K562 (cell line): ENCODE data around the gene PARP9.

Source experiments
- BHLHE40 ChIP-seq: IDR thresholded peaks from 2 replicates; pipeline ENCODE4 v1.6.1; 2011; ENCODE audit warnings: low read length, improper control_type of control experiment
- FOXK1 ChIP-seq: sonication (generic); formaldehyde crosslinking; IDR thresholded peaks from 2 replicates; pipeline ENCODE4 v1.8.0; 2022; ENCODE audit warnings: missing genetic modification reagents, mild to moderate bottlenecking, borderline replicate concordance
- FOXP1 ChIP-seq: sonication (generic); formaldehyde crosslinking; IDR thresholded peaks from 2 replicates; pipeline ENCODE4 v1.8.0; 2022; ENCODE audit warnings: mild to moderate bottlenecking, missing genetic modification reagents
- GATAD2B ChIP-seq: fragments of 450-650 bp; IDR thresholded peaks from 2 replicates; pipeline ENCODE4 v1.6.1; 2017; ENCODE audit warnings: mild to moderate bottlenecking, borderline replicate concordance
- MCM3 ChIP-seq: fragments of 450-650 bp; IDR thresholded peaks from 2 replicates; pipeline ENCODE4 v1.6.1; 2016
- PTBP1 ChIP-seq: fragments of 200-400 bp; formaldehyde crosslinking; IDR thresholded peaks from 2 replicates; pipeline ENCODE4 v1.6.1; 2017; ENCODE audit warnings: low read depth, low read length
- RB1 ChIP-seq: fragments of 450-650 bp; IDR thresholded peaks from 2 replicates; pipeline ENCODE4 v1.6.1; 2017; ENCODE audit warnings: low read depth, mild to moderate bottlenecking
- SETDB1 ChIP-seq: IDR thresholded peaks from one replicate; pipeline ENCODE4 v1.6.1; 2012; ENCODE audit warnings: low read length, control low read depth, inconsistent platforms
- TBL1XR1 ChIP-seq, 2 experiments: IDR thresholded peaks; 2 replicates each; pipeline ENCODE4 v1.6.1; 2012; ENCODE audit warnings: improper control_type of control experiment in 2 of 2, low read length in 2 of 2, mild to moderate bottlenecking in 1 of 2
- ZNF316 ChIP-seq: fragments of 450-650 bp; IDR thresholded peaks from 2 replicates; pipeline ENCODE4 v1.6.1; 2016
- TF ChIP-seq, protein P1 (sequence below), 2 experiments: fragments of 450-650 bp; formaldehyde crosslinking in 1 of 2; IDR thresholded peaks; 2 replicates each; pipeline versions ENCODE4 v1.4.0 to v1.6.1; 2014 to 2020; ENCODE audit warnings: mild to moderate bottlenecking in 2 of 2, borderline replicate concordance in 1 of 2, low read depth in 1 of 2
- TF ChIP-seq, protein P2 (sequence below): fragments of 250-450 bp; sonication (Bioruptor Pico); IDR thresholded peaks from 2 replicates; pipeline ENCODE4 v1.5.0; 2021; ENCODE audit warnings: mild to moderate bottlenecking, borderline replicate concordance
- TF ChIP-seq, protein P3 (sequence below), 2 experiments: fragments of 450-650 bp in 1 of 2; sonication (generic) in 1 of 2; formaldehyde crosslinking; conservative IDR thresholded peaks; 2 replicates each; pipeline versions ENCODE4 v1.4.0 to v1.8.1; 2020 to 2022; ENCODE audit warnings: mild to moderate bottlenecking in 1 of 2, missing genetic modification reagents in 1 of 2

DNA sequence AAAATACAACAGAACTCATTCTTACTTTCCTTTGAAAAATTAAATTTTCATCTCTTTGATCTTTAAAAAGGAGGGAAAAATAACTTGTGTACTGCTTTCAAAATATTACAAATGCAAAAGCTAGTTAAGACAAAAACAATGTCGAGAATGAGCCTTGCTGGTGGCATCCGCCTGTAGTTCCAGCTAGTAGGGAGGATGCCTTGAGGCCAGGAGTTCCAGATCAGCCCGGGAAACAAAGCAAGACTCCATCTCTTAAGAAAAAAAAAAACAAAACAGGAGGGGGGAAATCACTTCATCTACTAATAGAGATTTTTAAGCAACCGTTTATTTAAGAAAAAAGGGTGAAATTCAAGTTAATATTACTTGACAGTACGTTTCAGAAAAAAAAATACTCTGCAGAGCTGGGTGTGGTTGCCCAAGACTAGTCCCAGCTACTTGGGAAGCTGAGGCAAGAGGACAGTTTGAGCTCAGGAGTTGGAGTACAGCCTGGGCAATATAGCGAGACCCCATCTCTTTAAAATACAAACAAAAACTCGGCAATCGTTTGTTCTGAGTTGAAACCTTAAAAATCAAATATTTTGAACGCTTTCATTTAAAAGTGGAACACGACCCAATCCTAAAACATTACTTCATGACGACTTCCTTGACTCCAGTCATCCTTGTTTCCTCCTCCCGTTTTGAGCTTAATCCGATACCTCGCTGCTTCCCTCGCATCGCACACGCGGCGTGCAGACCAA lies 50.5 kb downstream of the PARP9 start:
- no peak for TF ChIP-seq RB1
- TF ChIP-seq FOXK1 (CRISPR knock-in tag) = no peak
- TF ChIP-seq PTBP1 = no peak
- peak; percentile 29; the same call in 1 of the 2 replicates for TF ChIP-seq BHLHE40
- no peak for TF ChIP-seq SETDB1
- TF ChIP-seq MCM3 = no peak
- no peak for TF ChIP-seq FOXP1 (CRISPR knock-in tag)
- TF ChIP-seq, protein P1, sequence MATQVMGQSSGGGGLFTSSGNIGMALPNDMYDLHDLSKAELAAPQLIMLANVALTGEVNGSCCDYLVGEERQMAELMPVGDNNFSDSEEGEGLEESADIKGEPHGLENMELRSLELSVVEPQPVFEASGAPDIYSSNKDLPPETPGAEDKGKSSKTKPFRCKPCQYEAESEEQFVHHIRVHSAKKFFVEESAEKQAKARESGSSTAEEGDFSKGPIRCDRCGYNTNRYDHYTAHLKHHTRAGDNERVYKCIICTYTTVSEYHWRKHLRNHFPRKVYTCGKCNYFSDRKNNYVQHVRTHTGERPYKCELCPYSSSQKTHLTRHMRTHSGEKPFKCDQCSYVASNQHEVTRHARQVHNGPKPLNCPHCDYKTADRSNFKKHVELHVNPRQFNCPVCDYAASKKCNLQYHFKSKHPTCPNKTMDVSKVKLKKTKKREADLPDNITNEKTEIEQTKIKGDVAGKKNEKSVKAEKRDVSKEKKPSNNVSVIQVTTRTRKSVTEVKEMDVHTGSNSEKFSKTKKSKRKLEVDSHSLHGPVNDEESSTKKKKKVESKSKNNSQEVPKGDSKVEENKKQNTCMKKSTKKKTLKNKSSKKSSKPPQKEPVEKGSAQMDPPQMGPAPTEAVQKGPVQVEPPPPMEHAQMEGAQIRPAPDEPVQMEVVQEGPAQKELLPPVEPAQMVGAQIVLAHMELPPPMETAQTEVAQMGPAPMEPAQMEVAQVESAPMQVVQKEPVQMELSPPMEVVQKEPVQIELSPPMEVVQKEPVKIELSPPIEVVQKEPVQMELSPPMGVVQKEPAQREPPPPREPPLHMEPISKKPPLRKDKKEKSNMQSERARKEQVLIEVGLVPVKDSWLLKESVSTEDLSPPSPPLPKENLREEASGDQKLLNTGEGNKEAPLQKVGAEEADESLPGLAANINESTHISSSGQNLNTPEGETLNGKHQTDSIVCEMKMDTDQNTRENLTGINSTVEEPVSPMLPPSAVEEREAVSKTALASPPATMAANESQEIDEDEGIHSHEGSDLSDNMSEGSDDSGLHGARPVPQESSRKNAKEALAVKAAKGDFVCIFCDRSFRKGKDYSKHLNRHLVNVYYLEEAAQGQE (IDR thresholded peaks at IDR 0.05; ENCODE audit: borderline replicate concordance) = no peak
- TF ChIP-seq, protein P1 (CRISPR knock-in tag; IDR thresholded peaks at IDR 0.05; ENCODE audit: low read depth) = no peak
- no peak for TF ChIP-seq ZNF316
- TF ChIP-seq TBL1XR1 (IDR thresholded peaks at IDR 0.05; ENCODE audit: low read length in 2 of 2) = no peak
- TF ChIP-seq, protein P2, sequence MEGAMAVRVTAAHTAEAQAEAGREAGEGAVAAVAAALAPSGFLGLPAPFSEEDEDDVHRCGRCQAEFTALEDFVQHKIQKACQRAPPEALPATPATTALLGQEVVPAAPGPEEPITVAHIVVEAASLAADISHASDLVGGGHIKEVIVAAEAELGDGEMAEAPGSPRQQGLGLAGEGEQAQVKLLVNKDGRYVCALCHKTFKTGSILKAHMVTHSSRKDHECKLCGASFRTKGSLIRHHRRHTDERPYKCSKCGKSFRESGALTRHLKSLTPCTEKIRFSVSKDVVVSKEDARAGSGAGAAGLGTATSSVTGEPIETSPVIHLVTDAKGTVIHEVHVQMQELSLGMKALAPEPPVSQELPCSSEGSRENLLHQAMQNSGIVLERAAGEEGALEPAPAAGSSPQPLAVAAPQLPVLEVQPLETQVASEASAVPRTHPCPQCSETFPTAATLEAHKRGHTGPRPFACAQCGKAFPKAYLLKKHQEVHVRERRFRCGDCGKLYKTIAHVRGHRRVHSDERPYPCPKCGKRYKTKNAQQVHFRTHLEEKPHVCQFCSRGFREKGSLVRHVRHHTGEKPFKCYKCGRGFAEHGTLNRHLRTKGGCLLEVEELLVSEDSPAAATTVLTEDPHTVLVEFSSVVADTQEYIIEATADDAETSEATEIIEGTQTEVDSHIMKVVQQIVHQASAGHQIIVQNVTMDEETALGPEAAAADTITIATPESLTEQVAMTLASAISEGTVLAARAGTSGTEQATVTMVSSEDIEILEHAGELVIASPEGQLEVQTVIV (CRISPR knock-in tag) = no peak
- no peak for TF ChIP-seq GATAD2B
- TF ChIP-seq, protein P3, sequence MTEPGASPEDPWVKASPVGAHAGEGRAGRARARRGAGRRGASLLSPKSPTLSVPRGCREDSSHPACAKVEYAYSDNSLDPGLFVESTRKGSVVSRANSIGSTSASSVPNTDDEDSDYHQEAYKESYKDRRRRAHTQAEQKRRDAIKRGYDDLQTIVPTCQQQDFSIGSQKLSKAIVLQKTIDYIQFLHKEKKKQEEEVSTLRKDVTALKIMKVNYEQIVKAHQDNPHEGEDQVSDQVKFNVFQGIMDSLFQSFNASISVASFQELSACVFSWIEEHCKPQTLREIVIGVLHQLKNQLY (CRISPR knock-in tag; conservative IDR thresholded peaks at IDR 0.05) = no peak
